HepG2 (cell line): ENCODE data around the gene ZNF764. TPM values are rescaled to one million over a fixed set of nuclear protein-coding genes. Genes with fewer than 3 reads are reported as not detected.
A peak's percentile ranks its signal among the peaks of the same experiment; 100 is the strongest.

ENCODE experiments used
- ARID4A ChIP-seq: sonication (generic); formaldehyde crosslinking; IDR thresholded peaks from 2 replicates; pipeline ENCODE4 v1.5.0; 2020; ENCODE audit warnings: mild to moderate bottlenecking, missing genetic modification reagents, borderline replicate concordance
- CSRNP2 ChIP-seq: sonication (generic); formaldehyde crosslinking; conservative IDR thresholded peaks from 2 replicates; pipeline ENCODE4 v1.8.0; 2022; ENCODE audit warnings: low read depth, missing genetic modification reagents
- FOXC1 ChIP-seq: sonication (generic); formaldehyde crosslinking; IDR thresholded peaks from 2 replicates; pipeline ENCODE4 v1.8.0; 2022; ENCODE audit warnings: mild to moderate bottlenecking, missing genetic modification reagents, borderline replicate concordance
- HHEX ChIP-seq: IDR thresholded peaks from 2 replicates; pipeline ENCODE4 v1.6.1; 2016; ENCODE audit warnings: control low read depth
- NR2F6 ChIP-seq, 2 experiments: IDR thresholded peaks; 2 replicates each; pipeline ENCODE4 v1.6.1; 2016; ENCODE audit warnings: antibody characterized with exemption in 1 of 2, mild to moderate bottlenecking in 1 of 2
- RXRB ChIP-seq: IDR thresholded peaks from 2 replicates; pipeline ENCODE4 v1.6.1; 2016; ENCODE audit warnings: borderline replicate concordance, missing genetic modification reagents, missing compliant biosample characterization
- SKIL ChIP-seq: sonication (generic); formaldehyde crosslinking; IDR thresholded peaks from 2 replicates; pipeline ENCODE4 v1.8.0; 2022; ENCODE audit warnings: missing genetic modification reagents, mild to moderate bottlenecking, moderate library complexity, borderline replicate concordance
- ZBTB2 ChIP-seq: sonication (generic); formaldehyde crosslinking; IDR thresholded peaks from 2 replicates; pipeline ENCODE4 v1.8.0; 2022; ENCODE audit warnings: low read depth, missing genetic modification reagents
- ZBTB39 ChIP-seq: sonication (generic); formaldehyde crosslinking; IDR thresholded peaks from 2 replicates; pipeline ENCODE4 v1.5.0; 2020; ENCODE audit warnings: missing genetic modification reagents
- ZBTB46 ChIP-seq: sonication (generic); formaldehyde crosslinking; IDR thresholded peaks from 2 replicates; pipeline ENCODE4 v1.4.0; 2020; ENCODE audit warnings: mild to moderate bottlenecking, missing genetic modification reagents, borderline replicate concordance
- ZNF775 ChIP-seq: sonication (generic); formaldehyde crosslinking; IDR thresholded peaks from 2 replicates; pipeline ENCODE4 v1.4.0; 2020; ENCODE audit warnings: missing genetic modification reagents, mild to moderate bottlenecking, moderate library complexity, borderline replicate concordance
- polyA plus RNA-seq, 8 experiments: library from polyadenylated mRNA; depleted of rRNA in 3 of 8; stranded (reverse) in 7 of 8; unstranded in 1 of 8; fragments of >200 nt; fragmentation: Illumina TruSeq in 4 of 8; extraction: Trizol in 4 of 8; gene quantifications; 2 replicates each; pipeline versions ENCODE4 v1.2.1 to v1.2.3, GENCODE V29; 2011 to 2016; ENCODE audit warnings: low read depth in 4 of 8, missing spikeins in 1 of 8, mixed read lengths in 1 of 8; ENCODE audit not compliant: insufficient read depth in 1 of 8
- total RNA-seq, 5 experiments: library from RNA; depleted of rRNA; stranded (reverse); fragments of >200 nt; fragmentation: Illumina TruSeq; extraction: Trizol; gene quantifications; 2 replicates each; pipeline ENCODE4 v1.2.3, GENCODE V29; 2016; ENCODE audit warnings: low read depth in 1 of 5

Gene ZNF764
- total and polyA plus RNA-seq, 2 of the 13 experiments (the other 11 are each of a cell fraction or from before 2014, with no cell fraction given), result 4.1 to 9.1 TPM

GRCh38 chr16:30541502-30542329 is 16.5 kb downstream of the ZNF764 start (continued):
- TF ChIP-seq ZBTB46 (CRISPR knock-in tag) (no peak), ZBTB39 (CRISPR knock-in tag) (no peak), RXRB (CRISPR knock-in tag) (peak; percentile 31; the same call in 1 of the 2 replicates), ZNF775 (CRISPR knock-in tag) (no peak), HHEX (CRISPR knock-in tag) (no peak), CSRNP2 (CRISPR knock-in tag) (no peak), FOXC1 (0 out of 2 replicates have a peak, but pooled peaks have one; percentile 46), ZBTB2 (no peak), ARID4A (0 out of 2 replicates have a peak, but pooled peaks have one; percentile 1), SKIL (CRISPR knock-in tag) (peak; percentile 57; the same call in 1 of the 2 replicates), NR2F6 (IDR thresholded peaks at IDR 0.05) (no peak), NR2F6 (CRISPR knock-in tag; IDR thresholded peaks at IDR 0.05) (no peak; the same call in 1 of the 2 replicates)
